ENCODE results near the gene MRPL51.
A peak's percentile ranks its signal among the peaks of the same experiment; 100 is the strongest.

MRPL51 gene

GRCh38 chr12:6492838-6493496, at the start of gene MRPL51:
MRPL51 (minus strand) TSS chr12:6493262; CDS start chr12:6493136, 126 bp downstream.
- DNase-seq (ENCODE audit: low read depth) = peak; percentile 97

- no peak for DNase-seq (ENCODE audit: low read depth)
Observed at GRCh38 chr12:6542209-6543009, 49.3 kb upstream of the MRPL51 start.

DNA sequence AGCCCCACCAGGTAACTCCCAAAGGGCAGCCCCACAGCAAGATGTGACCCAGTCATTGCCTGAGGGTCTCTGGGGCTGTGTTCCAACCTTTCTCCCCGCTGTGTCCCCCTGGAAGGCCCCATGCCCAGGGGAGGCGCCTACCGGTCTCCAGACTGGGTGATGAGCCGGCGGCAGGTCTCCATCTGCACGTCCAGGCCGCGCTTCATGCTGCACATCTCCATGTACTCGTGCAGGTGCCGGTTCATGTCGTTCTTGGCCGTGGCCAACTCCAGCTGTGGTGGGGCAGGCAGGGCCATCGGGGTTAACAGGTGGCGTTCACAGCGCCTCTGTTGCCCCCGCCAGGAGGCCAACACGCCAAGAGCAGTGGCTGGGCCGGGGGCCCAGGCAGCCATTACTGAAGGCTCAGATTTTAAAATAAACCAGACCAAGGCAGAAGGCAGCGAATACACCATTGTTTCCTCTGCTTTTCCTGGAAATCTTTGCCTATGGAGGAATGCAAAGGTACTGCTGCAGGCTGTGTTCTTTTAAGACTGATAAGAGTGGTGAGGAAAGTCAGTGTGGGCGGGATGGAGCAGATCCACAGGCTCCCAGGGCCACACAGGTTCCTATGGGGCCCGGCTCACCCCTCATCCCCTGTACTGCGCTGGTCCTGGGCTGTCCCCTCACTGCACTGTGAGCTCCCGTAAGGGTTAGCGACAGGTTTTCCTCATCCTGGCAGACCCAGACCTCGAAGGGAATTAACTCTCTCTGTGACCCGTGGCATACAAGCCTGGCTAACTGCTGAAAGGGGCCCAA, 48.5 kb upstream of the MRPL51 start:
- DNase-seq (ENCODE audit: low read depth) = no peak

GRCh38 chr12:6540181-6540877, 47.3 kb upstream of the MRPL51 start:
- DNase-seq (ENCODE audit: low read depth) = peak; percentile 44

DNA sequence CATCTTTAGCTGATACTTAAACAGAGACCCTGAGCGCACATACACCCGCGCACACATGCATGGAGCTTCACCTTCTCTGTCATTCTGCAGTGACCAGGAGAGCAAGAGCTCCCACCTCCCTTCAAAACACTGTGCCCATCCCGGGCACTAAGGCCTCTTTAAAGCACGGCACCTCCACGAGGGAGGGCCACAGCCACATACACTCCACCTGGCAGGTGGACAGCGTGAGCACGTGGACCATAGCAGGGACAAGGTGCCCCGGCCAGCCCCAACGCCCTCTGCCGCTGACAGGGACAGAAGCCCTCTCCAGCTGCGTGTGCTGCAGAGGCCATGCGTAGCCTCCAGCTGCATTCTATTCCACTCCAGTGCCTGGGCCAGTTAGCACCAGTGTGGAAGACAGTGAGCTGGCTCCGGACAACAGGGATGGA, 46.7 kb upstream of the MRPL51 start:
- no peak for DNase-seq (ENCODE audit: low read depth)

DNA sequence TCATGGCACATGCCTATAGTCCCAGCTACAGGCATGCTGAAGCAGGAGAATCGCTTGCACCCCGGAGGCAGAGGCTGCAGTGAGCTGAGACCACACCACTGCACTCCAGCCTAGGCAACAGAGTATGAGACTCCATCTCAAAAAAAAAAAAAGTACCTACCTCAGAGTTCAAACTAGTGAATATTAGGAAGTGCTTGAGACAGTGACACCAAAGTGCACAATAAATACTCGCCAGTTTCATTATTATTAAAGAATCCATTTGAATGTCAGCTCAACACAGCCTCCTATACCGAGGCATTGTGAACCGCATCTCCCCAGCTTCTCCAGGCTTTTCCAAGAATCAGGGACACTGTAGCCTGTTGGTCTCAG, 46.2 kb upstream of the MRPL51 start:
- peak; percentile 23 for DNase-seq (ENCODE audit: low read depth)

- DNase-seq (ENCODE audit: low read depth) = peak; percentile 20
Observed at GRCh38 chr12:6538420-6539313, 45.6 kb upstream of the MRPL51 start.

DNA sequence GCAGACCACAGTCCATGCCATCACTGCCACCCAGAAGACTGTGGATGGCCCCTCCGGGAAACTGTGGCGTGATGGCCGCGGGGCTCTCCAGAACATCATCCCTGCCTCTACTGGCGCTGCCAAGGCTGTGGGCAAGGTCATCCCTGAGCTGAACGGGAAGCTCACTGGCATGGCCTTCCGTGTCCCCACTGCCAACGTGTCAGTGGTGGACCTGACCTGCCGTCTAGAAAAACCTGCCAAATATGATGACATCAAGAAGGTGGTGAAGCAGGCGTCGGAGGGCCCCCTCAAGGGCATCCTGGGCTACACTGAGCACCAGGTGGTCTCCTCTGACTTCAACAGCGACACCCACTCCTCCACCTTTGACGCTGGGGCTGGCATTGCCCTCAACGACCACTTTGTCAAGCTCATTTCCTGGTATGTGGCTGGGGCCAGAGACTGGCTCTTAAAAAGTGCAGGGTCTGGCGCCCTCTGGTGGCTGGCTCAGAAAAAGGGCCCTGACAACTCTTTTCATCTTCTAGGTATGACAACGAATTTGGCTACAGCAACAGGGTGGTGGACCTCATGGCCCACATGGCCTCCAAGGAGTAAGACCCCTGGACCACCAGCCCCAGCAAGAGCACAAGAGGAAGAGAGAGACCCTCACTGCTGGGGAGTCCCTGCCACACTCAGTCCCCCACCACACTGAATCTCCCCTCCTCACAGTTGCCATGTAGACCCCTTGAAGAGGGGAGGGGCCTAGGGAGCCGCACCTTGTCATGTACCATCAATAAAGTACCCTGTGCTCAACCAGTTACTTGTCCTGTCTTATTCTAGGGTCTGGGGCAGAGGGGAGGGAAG, 44.7 kb upstream of the MRPL51 start:
- peak; percentile 69 for DNase-seq (ENCODE audit: low read depth)

GRCh38 chr12:6536894-6537579, 44.0 kb upstream of the MRPL51 start:
- DNase-seq (ENCODE audit: low read depth) = peak; percentile 13

DNA sequence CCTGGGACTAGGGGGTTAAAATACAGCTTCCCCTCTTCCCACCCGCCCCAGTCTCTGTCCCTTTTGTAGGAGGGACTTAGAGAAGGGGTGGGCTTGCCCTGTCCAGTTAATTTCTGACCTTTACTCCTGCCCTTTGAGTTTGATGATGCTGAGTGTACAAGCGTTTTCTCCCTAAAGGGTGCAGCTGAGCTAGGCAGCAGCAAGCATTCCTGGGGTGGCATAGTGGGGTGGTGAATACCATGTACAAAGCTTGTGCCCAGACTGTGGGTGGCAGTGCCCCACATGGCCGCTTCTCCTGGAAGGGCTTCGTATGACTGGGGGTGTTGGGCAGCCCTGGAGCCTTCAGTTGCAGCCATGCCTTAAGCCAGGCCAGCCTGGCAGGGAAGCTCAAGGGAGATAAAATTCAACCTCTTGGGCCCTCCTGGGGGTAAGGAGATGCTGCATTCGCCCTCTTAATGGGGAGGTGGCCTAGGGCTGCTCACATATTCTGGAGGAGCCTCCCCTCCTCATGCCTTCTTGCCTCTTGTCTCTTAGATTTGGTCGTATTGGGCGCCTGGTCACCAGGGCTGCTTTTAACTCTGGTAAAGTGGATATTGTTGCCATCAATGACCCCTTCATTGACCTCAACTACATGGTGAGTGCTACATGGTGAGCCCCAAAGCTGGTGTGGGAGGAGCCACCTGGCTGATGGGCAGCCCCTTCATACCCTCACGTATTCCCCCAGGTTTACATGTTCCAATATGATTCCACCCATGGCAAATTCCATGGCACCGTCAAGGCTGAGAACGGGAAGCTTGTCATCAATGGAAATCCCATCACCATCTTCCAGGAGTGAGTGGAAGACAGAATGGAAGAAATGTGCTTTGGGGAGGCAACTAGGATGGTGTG, 43.1 kb upstream of the MRPL51 start:
- peak; percentile 11 for DNase-seq (ENCODE audit: low read depth)

DNA sequence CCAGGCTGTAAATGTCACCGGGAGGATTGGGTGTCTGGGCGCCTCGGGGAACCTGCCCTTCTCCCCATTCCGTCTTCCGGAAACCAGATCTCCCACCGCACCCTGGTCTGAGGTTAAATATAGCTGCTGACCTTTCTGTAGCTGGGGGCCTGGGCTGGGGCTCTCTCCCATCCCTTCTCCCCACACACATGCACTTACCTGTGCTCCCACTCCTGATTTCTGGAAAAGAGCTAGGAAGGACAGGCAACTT, 42.6 kb upstream of the MRPL51 start:
- no peak for DNase-seq (ENCODE audit: low read depth)

DNA sequence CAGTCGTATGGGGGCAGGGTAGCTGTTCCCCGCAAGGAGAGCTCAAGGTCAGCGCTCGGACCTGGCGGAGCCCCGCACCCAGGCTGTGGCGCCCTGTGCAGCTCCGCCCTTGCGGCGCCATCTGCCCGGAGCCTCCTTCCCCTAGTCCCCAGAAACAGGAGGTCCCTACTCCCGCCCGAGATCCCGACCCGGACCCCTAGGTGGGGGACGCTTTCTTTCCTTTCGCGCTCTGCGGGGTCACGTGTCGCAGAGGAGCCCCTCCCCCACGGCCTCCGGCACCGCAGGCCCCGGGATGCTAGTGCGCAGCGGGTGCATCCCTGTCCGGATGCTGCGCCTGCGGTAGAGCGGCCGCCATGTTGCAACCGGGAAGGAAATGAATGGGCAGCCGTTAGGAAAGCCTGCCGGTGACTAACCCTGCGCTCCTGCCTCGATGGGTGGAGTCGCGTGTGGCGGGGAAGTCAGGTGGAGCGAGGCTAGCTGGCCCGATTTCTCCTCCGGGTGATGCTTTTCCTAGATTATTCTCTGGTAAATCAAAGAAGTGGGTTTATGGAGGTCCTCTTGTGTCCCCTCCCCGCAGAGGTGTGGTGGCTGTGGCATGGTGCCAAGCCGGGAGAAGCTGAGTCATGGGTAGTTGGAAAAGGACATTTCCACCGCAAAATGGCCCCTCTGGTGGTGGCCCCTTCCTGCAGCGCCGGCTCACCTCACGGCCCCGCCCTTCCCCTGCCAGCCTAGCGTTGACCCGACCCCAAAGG, 42.1 kb upstream of the MRPL51 start:
- DNase-seq (ENCODE audit: low read depth) = peak; percentile 66

GRCh38 chr12:6534695-6534944, 41.6 kb upstream of the MRPL51 start:
- no peak for DNase-seq (ENCODE audit: low read depth)

DNA sequence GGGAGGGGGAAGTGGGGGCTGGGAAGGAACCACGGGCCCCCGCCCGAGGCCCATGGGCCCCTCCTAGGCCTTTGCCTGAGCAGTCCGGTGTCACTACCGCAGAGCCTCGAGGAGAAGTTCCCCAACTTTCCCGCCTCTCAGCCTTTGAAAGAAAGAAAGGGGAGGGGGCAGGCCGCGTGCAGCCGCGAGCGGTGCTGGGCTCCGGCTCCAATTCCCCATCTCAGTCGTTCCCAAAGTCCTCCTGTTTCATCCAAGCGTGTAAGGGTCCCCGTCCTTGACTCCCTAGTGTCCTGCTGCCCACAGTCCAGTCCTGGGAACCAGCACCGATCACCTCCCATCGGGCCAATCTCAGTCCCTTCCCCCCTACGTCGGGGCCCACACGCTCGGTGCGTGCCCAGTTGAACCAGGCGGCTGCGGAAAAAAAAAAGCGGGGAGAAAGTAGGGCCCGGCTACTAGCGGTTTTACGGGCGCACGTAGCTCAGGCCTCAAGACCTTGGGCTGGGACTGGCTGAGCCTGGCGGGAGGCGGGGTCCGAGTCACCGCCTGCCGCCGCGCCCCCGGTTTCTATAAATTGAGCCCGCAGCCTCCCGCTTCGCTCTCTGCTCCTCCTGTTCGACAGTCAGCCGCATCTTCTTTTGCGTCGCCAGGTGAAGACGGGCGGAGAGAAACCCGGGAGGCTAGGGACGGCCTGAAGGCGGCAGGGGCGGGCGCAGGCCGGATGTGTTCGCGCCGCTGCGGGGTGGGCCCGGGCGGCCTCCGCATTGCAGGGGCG, 41.0 kb upstream of the MRPL51 start, which contains the start of gene GAPDH:
Gene GAPDH (plus strand): TSS at position 595 of the 772 bp plus-strand sequence. CDS start 316 bp downstream, outside the sequence.
- peak; percentile 85 for DNase-seq (ENCODE audit: low read depth)

- no peak for DNase-seq (ENCODE audit: low read depth)
Observed at GRCh38 chr12:6533653-6533922, 40.5 kb upstream of the MRPL51 start.

- peak; percentile 41 for DNase-seq (ENCODE audit: low read depth)
Observed at GRCh38 chr12:6532927-6533652, 40.0 kb upstream of the MRPL51 start.

Measured in activated T-cell treated with anti-CD3 and anti-CD28 coated beads for 24 hours (primary cell).